ENCODE results near the gene GTPBP8.
"Not testable (repeated sequence)": the region's sequence is repeated elsewhere in the genome, so short reads cannot be mapped to it uniquely, and the experiment has no call there.

- TF ChIP-seq ARNT2 (CRISPR knock-in tag; IDR thresholded peaks at IDR 0.05; ENCODE audit: low read depth); ZNF274 (CRISPR knock-in tag; IDR thresholded peaks at IDR 0.05); ADNP (CRISPR knock-in tag; IDR thresholded peaks at IDR 0.05); ATF4 (CRISPR knock-in tag; IDR thresholded peaks at IDR 0.05); POLR2AphosphoS5 (IDR thresholded peaks at IDR 0.05; ENCODE audit: low read depth, low read length); CTCF (CRISPR knock-in tag; IDR thresholded peaks at IDR 0.05); STAT5B (CRISPR knock-in tag; IDR thresholded peaks at IDR 0.05); ZNF431 (CRISPR knock-in tag; IDR thresholded peaks at IDR 0.05; ENCODE audit: borderline replicate concordance, low read depth); JUND (CRISPR knock-in tag; IDR thresholded peaks at IDR 0.05); ZBTB40 (IDR thresholded peaks at IDR 0.05); ZBTB40 (CRISPR knock-in tag; IDR thresholded peaks at IDR 0.05); NFE2 (CRISPR knock-in tag; IDR thresholded peaks at IDR 0.05); ZNF644 (CRISPR knock-in tag; IDR thresholded peaks at IDR 0.05; ENCODE audit: low read depth); ZBTB49 (CRISPR knock-in tag; IDR thresholded peaks at IDR 0.05; ENCODE audit: borderline replicate concordance): not testable (repeated sequence)
Observed at GRCh38 chr3:113046186-113046965, 55.6 kb downstream of the GTPBP8 start.
